ENCODE measurements around the gene SMARCD3.

Gene SMARCD3

GRCh38 chr7:151260471-151260870 is 12.0 kb upstream of the SMARCD3 start:
- DNase-seq (ENCODE audit: insufficient read length, low spot score) (no peak), FAIRE-seq (no peak)
- TF ChIP-seq POLR2A (IDR thresholded peaks at IDR 0.05; ENCODE audit: low read depth, low read length) (no peak), PAX5 (IDR thresholded peaks at IDR 0.05; ENCODE audit: insufficient read depth, low read length, severe bottlenecking) (no peak), TAF1 (IDR thresholded peaks at IDR 0.05; ENCODE audit: low read depth, low read length) (no peak), SPI1 (IDR thresholded peaks at IDR 0.05; ENCODE audit: low read depth, low read length) (no peak), POU2F2 (IDR thresholded peaks at IDR 0.05; ENCODE audit: low read depth, low read length) (no peak), POLR2AphosphoS5 (IDR thresholded peaks at IDR 0.05; ENCODE audit: low read depth, low read length) (no peak)

DNA sequence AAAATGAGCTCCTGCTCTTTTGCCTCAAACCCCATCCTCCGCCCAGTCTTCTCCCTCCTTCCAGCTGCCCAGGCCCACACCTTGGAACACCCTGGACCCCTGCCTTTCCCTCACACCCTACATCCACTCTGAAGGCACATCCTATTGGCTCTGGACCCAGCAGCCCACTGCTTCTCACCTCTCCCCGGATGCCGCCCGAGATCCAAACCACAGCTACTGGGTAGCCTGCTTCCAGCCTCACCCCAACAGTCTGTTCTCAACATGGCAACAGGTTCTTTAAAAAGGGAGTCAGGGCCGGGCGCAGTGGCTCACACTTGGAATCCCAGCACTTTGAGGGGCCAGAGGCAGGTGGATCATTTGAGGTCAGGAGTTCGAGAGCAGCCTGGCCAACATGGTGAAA is 9.5 kb upstream of the SMARCD3 start:
- TF ChIP-seq PAX5 (IDR thresholded peaks at IDR 0.05; ENCODE audit: insufficient read depth, low read length, severe bottlenecking) (no peak), POLR2A (IDR thresholded peaks at IDR 0.05; ENCODE audit: low read depth, low read length) (no peak), SPI1 (IDR thresholded peaks at IDR 0.05; ENCODE audit: low read depth, low read length) (no peak), TAF1 (IDR thresholded peaks at IDR 0.05; ENCODE audit: low read depth, low read length) (no peak), POLR2AphosphoS5 (IDR thresholded peaks at IDR 0.05; ENCODE audit: low read depth, low read length) (no peak), POU2F2 (IDR thresholded peaks at IDR 0.05; ENCODE audit: low read depth, low read length) (no peak)
- FAIRE-seq (no peak), DNase-seq (ENCODE audit: insufficient read length, low spot score) (no peak)

DNA sequence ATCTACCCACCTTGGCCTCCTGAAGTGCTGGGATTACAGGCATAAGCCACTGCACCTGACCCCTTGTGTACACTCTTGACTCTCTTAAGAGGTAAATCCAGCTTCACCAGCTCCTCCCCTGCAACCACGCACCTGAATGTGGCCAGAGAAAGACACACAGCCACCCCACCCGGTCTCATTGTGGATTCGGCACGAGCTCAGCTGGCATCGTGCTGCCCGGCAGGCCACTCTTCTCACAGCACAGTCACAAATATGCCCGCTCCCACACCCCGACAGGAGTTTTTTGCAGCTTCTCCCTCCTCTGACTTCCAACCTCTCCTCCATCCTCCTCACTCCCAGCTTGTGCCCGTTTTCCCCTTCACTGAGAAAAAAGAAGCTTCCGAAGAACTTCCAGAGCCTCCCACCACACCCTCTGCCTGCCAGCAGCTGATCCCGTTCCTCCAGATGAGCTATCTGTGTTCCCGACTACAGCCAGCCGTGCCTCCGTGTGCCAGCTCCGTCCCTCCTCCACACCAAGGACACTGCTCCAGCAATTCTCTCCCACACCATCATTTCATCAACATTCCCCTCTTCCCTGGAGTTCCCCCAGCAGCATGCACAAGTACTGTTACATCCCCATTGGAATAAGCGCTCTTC is 8.0 kb upstream of the SMARCD3 start:
- TF ChIP-seq POU2F2 (IDR thresholded peaks at IDR 0.05; ENCODE audit: low read depth, low read length) (no peak), PAX5 (IDR thresholded peaks at IDR 0.05; ENCODE audit: insufficient read depth, low read length, severe bottlenecking) (no peak), SPI1 (IDR thresholded peaks at IDR 0.05; ENCODE audit: low read depth, low read length) (no peak), TAF1 (IDR thresholded peaks at IDR 0.05; ENCODE audit: low read depth, low read length) (no peak), POLR2A (IDR thresholded peaks at IDR 0.05; ENCODE audit: low read depth, low read length) (no peak), POLR2AphosphoS5 (IDR thresholded peaks at IDR 0.05; ENCODE audit: low read depth, low read length) (no peak)
- DNase-seq (ENCODE audit: insufficient read length, low spot score) = no peak
- FAIRE-seq = no peak

DNA sequence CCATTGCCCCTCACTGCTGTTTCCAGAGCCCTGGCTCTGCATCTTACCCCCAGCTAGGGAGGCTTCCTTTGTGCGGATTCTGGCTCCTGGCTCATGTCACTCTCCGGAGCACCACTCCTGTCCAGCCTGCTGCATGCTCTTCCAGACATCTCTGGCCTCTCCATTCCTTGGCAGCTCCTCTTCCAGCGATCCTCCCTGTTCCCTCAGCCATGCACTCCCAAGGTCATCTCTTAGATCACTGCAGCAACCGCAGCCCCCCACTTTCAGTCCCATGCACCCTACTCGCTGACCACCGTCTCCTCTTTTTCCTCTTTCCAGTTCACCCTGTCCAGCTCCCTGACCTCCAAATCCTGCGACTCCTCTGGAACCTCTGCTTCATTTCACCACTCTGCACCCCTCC is 6.9 kb upstream of the SMARCD3 start:
- FAIRE-seq (no peak), DNase-seq (ENCODE audit: insufficient read length, low spot score) (no peak)
- TF ChIP-seq SPI1 (IDR thresholded peaks at IDR 0.05; ENCODE audit: low read depth, low read length) = no peak
- TF ChIP-seq POLR2AphosphoS5 (IDR thresholded peaks at IDR 0.05; ENCODE audit: low read depth, low read length) = no peak
- no peak for TF ChIP-seq TAF1 (IDR thresholded peaks at IDR 0.05; ENCODE audit: low read depth, low read length)
- no peak for TF ChIP-seq PAX5 (IDR thresholded peaks at IDR 0.05; ENCODE audit: insufficient read depth, low read length, severe bottlenecking)
- no peak for TF ChIP-seq POU2F2 (IDR thresholded peaks at IDR 0.05; ENCODE audit: low read depth, low read length)
- no peak for TF ChIP-seq POLR2A (IDR thresholded peaks at IDR 0.05; ENCODE audit: low read depth, low read length)

DNA sequence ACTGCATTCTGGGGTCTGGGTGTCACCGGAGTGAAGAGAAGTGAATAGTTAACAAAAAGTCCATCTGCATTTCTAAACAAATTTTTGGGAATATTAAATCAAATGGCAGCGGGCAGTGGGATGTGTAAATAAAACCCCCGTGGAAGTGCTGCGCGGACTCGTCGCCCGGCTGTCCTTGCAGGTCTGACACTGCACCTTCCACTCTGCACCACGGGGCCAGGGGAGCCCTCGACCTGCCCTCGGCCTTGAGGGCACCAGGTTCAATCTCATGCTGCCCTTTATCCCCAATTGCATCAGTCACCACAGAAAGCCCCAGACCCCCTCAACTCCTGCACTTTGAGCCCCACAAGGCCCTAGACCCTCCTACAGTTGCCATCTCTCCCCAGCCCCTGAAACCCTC is 6.4 kb upstream of the SMARCD3 start:
- FAIRE-seq (no peak), DNase-seq (ENCODE audit: insufficient read length, low spot score) (no peak)
- no peak for TF ChIP-seq PAX5 (IDR thresholded peaks at IDR 0.05; ENCODE audit: insufficient read depth, low read length, severe bottlenecking)
- TF ChIP-seq POU2F2 (IDR thresholded peaks at IDR 0.05; ENCODE audit: low read depth, low read length) = no peak
- no peak for TF ChIP-seq SPI1 (IDR thresholded peaks at IDR 0.05; ENCODE audit: low read depth, low read length)
- no peak for TF ChIP-seq TAF1 (IDR thresholded peaks at IDR 0.05; ENCODE audit: low read depth, low read length)
- no peak for TF ChIP-seq POLR2AphosphoS5 (IDR thresholded peaks at IDR 0.05; ENCODE audit: low read depth, low read length)

DNA sequence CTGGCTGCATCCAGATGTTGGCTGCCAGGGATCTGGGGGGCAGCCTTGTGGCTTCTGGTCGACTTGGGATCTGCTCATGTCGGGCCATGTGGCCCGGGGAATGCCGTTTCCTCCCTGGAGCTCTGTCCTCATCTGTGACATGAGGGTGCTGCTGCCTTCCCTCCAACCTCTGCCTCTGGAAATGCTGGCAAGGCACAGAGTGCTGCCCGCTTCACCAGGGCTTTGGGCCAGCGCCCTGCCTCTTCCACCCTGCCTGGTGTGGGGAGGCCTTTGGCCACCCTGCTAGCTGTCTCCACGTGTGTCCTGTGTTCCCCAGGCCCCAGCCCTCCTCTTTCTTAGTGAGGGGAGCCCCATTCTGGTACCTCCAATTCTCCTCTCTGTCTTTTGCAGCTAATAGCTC is 5.8 kb upstream of the SMARCD3 start:
- FAIRE-seq (no peak), DNase-seq (ENCODE audit: insufficient read length, low spot score) (no peak)
- TF ChIP-seq POU2F2 (IDR thresholded peaks at IDR 0.05; ENCODE audit: low read depth, low read length) (no peak), TAF1 (IDR thresholded peaks at IDR 0.05; ENCODE audit: low read depth, low read length) (no peak), SPI1 (IDR thresholded peaks at IDR 0.05; ENCODE audit: low read depth, low read length) (no peak), POLR2A (IDR thresholded peaks at IDR 0.05; ENCODE audit: low read depth, low read length) (no peak), PAX5 (IDR thresholded peaks at IDR 0.05; ENCODE audit: insufficient read depth, low read length, severe bottlenecking) (no peak), POLR2AphosphoS5 (IDR thresholded peaks at IDR 0.05; ENCODE audit: low read depth, low read length) (no peak)

DNA sequence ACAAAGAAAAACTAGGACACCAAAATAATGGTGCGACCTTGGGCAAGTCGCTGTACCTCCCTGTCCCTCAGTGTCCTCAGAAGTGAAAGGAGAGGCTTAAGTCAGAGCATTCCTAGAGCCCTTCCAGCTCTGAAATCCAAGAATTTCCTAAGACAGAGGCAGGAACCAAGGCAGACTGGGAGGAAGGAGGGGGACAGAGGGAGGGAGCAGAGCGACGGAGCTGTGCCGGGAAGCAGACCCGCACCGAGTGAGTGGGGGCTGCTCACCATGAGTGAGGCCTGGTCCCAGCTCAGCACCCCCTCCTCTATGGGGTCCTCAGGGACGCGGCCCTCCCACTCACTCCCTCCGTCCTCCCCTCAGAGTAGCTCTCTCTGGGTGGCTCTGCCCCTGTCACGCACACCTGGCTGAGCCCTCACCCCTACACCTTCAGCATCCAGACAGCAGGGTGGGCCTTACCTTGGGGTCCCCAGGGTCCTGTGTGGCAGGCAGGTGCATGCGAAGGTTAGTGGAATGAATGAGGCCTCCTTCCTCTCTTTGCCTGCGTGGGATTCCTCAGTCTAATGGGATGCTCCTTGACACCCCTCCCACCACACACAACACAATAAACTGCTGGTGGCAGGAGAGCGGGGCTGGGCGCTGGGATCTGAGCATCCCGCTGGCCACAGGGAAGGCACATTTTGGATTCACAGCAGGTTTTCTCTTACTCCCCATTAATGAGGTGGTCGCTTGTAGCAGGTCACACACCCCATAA is 4.6 kb upstream of the SMARCD3 start:
- DNase-seq (ENCODE audit: insufficient read length, low spot score) (no peak), FAIRE-seq (no peak)
- TF ChIP-seq PAX5 (IDR thresholded peaks at IDR 0.05; ENCODE audit: insufficient read depth, low read length, severe bottlenecking) (no peak), POU2F2 (IDR thresholded peaks at IDR 0.05; ENCODE audit: low read depth, low read length) (no peak), POLR2A (IDR thresholded peaks at IDR 0.05; ENCODE audit: low read depth, low read length) (no peak), POLR2AphosphoS5 (IDR thresholded peaks at IDR 0.05; ENCODE audit: low read depth, low read length) (no peak), SPI1 (IDR thresholded peaks at IDR 0.05; ENCODE audit: low read depth, low read length) (no peak), TAF1 (IDR thresholded peaks at IDR 0.05; ENCODE audit: low read depth, low read length) (no peak)

DNA sequence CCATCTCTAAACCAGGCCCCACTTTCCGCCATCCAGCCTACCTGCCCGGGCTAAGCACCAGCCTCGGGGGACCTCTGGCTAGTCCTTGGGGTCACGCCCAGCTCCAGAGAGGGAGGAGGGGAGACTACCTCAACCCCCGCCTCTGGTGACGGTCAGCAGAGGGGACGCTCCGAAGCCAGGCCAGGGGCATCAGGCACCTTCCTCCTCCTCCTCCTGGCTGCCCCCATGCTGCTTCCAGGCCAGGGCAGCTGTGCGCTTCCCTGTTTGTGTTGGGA is 4.0 kb upstream of the SMARCD3 start:
- TF ChIP-seq POU2F2 (IDR thresholded peaks at IDR 0.05; ENCODE audit: low read depth, low read length) (no peak), TAF1 (IDR thresholded peaks at IDR 0.05; ENCODE audit: low read depth, low read length) (no peak), SPI1 (IDR thresholded peaks at IDR 0.05; ENCODE audit: low read depth, low read length) (no peak), PAX5 (IDR thresholded peaks at IDR 0.05; ENCODE audit: insufficient read depth, low read length, severe bottlenecking) (no peak), POLR2AphosphoS5 (IDR thresholded peaks at IDR 0.05; ENCODE audit: low read depth, low read length) (no peak), POLR2A (IDR thresholded peaks at IDR 0.05; ENCODE audit: low read depth, low read length) (no peak)
- FAIRE-seq (no peak), DNase-seq (ENCODE audit: insufficient read length, low spot score) (no peak)

- DNase-seq (ENCODE audit: insufficient read length, low spot score) (no peak), FAIRE-seq (no peak)
- TF ChIP-seq POLR2A (IDR thresholded peaks at IDR 0.05; ENCODE audit: low read depth, low read length) (no peak), POU2F2 (IDR thresholded peaks at IDR 0.05; ENCODE audit: low read depth, low read length) (no peak), SPI1 (IDR thresholded peaks at IDR 0.05; ENCODE audit: low read depth, low read length) (no peak), PAX5 (IDR thresholded peaks at IDR 0.05; ENCODE audit: insufficient read depth, low read length, severe bottlenecking) (no peak), TAF1 (IDR thresholded peaks at IDR 0.05; ENCODE audit: low read depth, low read length) (no peak), POLR2AphosphoS5 (IDR thresholded peaks at IDR 0.05; ENCODE audit: low read depth, low read length) (no peak)
Observed at GRCh38 chr7:151251689-151252560, 3.4 kb upstream of the SMARCD3 start.

Data from GM12891 (cell line).